Measurements from ENCODE around the gene ETV6. TPM values are rescaled to one million over a fixed set of nuclear protein-coding genes. Genes with fewer than 3 reads are reported as not detected.

The ETV6 gene
- total RNA-seq, 1 donor from 2014 or later, result 31.4 TPM

GRCh38 chr12:11638315-11638916 lies 11.1 kb upstream of the ETV6 start:
- Mint-ChIP-seq H3K9me3 (peaks cover 12% of the 10 kb centered on the region), H3K4me3 (no peak overlapping the region), H3K27ac (no peak overlapping the region), H3K4me1 (peaks cover 5% of the 10 kb centered on the region), H3K36me3 (peaks cover 2% of the 10 kb centered on the region), H3K27me3 (ENCODE audit: low read depth) (no peaks in the 10 kb centered on the region)
- TF ChIP-seq, protein P1, sequence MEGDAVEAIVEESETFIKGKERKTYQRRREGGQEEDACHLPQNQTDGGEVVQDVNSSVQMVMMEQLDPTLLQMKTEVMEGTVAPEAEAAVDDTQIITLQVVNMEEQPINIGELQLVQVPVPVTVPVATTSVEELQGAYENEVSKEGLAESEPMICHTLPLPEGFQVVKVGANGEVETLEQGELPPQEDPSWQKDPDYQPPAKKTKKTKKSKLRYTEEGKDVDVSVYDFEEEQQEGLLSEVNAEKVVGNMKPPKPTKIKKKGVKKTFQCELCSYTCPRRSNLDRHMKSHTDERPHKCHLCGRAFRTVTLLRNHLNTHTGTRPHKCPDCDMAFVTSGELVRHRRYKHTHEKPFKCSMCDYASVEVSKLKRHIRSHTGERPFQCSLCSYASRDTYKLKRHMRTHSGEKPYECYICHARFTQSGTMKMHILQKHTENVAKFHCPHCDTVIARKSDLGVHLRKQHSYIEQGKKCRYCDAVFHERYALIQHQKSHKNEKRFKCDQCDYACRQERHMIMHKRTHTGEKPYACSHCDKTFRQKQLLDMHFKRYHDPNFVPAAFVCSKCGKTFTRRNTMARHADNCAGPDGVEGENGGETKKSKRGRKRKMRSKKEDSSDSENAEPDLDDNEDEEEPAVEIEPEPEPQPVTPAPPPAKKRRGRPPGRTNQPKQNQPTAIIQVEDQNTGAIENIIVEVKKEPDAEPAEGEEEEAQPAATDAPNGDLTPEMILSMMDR (IDR thresholded peaks at IDR 0.05; ENCODE audit: unreplicated experiment), result no peak
- no peak for DNase-seq (ENCODE audit: low spot score in 2 of 2, unreplicated experiment in 2 of 2)

- TF ChIP-seq, protein P1 (IDR thresholded peaks at IDR 0.05; ENCODE audit: unreplicated experiment), result no peak
- no peak for DNase-seq (ENCODE audit: low spot score in 2 of 2, unreplicated experiment in 2 of 2)
- Mint-ChIP-seq H3K9me3 (peaks cover 20% of the 10 kb centered on the region), H3K4me1 (no peaks in the 10 kb centered on the region), H3K36me3 (peaks cover 2% of the 10 kb centered on the region), H3K4me3 (no peak overlapping the region), H3K27ac (no peak overlapping the region), H3K27me3 (ENCODE audit: low read depth) (no peaks in the 10 kb centered on the region)
These were observed 10.0 kb upstream of the ETV6 start for GRCh38 chr12:11639454-11639853.

GRCh38 chr12:11641522-11641921 lies 8.0 kb upstream of the ETV6 start:
- H3K27ac Mint-ChIP-seq, result no peak overlapping the region
- DNase-seq (ENCODE audit: low spot score in 2 of 2, unreplicated experiment in 2 of 2), result no peak
- H3K4me3 Mint-ChIP-seq, result no peak overlapping the region
- TF ChIP-seq, protein P1 (IDR thresholded peaks at IDR 0.05; ENCODE audit: unreplicated experiment), result no peak
- H3K36me3 Mint-ChIP-seq, result no peaks in the 10 kb centered on the region
- H3K4me1 Mint-ChIP-seq, result no peaks in the 10 kb centered on the region
- peaks cover 22% of the 10 kb centered on the region for H3K9me3 Mint-ChIP-seq
- no peaks in the 10 kb centered on the region for H3K27me3 Mint-ChIP-seq (ENCODE audit: low read depth)

DNA sequence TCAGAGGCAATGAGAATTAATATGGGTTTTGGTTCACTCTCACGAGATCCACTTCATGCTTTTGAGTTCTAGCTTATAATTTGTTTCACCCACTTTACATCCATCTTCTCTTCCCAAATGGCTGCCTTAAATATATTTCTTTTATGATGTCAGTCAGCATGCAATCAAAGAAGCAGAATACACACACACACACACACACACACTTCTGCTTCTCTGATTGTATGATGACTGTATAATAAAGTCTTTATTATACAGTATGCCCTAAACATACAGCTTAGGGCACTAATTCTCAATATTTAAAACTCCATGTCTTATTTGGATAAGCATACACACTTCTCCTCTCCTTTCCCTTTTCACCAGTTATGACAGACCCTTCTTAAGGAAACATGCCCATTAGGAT lies 6.7 kb upstream of the ETV6 start:
- H3K4me3 Mint-ChIP-seq, result no peak overlapping the region
- no peak for DNase-seq (ENCODE audit: low spot score in 2 of 2, unreplicated experiment in 2 of 2)
- TF ChIP-seq, protein P1 (IDR thresholded peaks at IDR 0.05; ENCODE audit: unreplicated experiment), result no peak

GRCh38 chr12:11645391-11645790 lies 4.1 kb upstream of the ETV6 start:
- H3K9me3 Mint-ChIP-seq, result peaks cover 18% of the 10 kb centered on the region
- H3K27ac Mint-ChIP-seq, result no peak overlapping the region
- no peaks in the 10 kb centered on the region for H3K36me3 Mint-ChIP-seq
- TF ChIP-seq, protein P1 (IDR thresholded peaks at IDR 0.05; ENCODE audit: unreplicated experiment), result no peak
- no peak for DNase-seq (ENCODE audit: low spot score in 2 of 2, unreplicated experiment in 2 of 2)
- no peaks in the 10 kb centered on the region for H3K27me3 Mint-ChIP-seq (ENCODE audit: low read depth)
- peaks cover 3% of the 10 kb centered on the region for H3K4me1 Mint-ChIP-seq
- H3K4me3 Mint-ChIP-seq, result no peak overlapping the region

More for the DNA sequence above, 6.7 kb upstream of the ETV6 start:
- Mint-ChIP-seq H3K4me1 (no peaks in the 10 kb centered on the region), H3K27ac (no peak overlapping the region), H3K36me3 (no peaks in the 10 kb centered on the region), H3K9me3 (peaks cover 22% of the 10 kb centered on the region), H3K27me3 (ENCODE audit: low read depth) (no peaks in the 10 kb centered on the region)
